Superior temporal gyrus (tissue), 1 donor: ENCODE measurements around the gene ACTN2.

Source experiments
- DNase-seq: peaks from one replicate; pipeline ENCODE4 v3.0.0-alpha.2; 2016; ENCODE audit errors: extremely low spot score

ACTN2 gene

GRCh38 chr1:236691348-236691747 is 5.0 kb downstream of the ACTN2 start:
- DNase-seq: no peak

- no peak for DNase-seq
Observed at GRCh38 chr1:236692128-236692527, 5.8 kb downstream of the ACTN2 start.

GRCh38 chr1:236692742-236693141 is 6.4 kb downstream of the ACTN2 start:
- no peak for DNase-seq

GRCh38 chr1:236699366-236699765 is 13.1 kb downstream of the ACTN2 start:
- DNase-seq: no peak

- DNase-seq: no peak
Observed at GRCh38 chr1:236700903-236701302, 14.6 kb downstream of the ACTN2 start.

- no peak for DNase-seq
Observed at GRCh38 chr1:236701782-236702181, 15.5 kb downstream of the ACTN2 start.

- no peak for DNase-seq
Observed at GRCh38 chr1:236702791-236703394, 16.6 kb downstream of the ACTN2 start.

- DNase-seq: no peak
Observed at GRCh38 chr1:236705771-236706170, 19.5 kb downstream of the ACTN2 start.

GRCh38 chr1:236706183-236706582 is 19.9 kb downstream of the ACTN2 start:
- DNase-seq: no peak

- DNase-seq: no peak
Observed at GRCh38 chr1:236710328-236710892, 24.1 kb downstream of the ACTN2 start.

- peak; percentile 80 for DNase-seq
Observed at GRCh38 chr1:236716160-236716559, 29.9 kb downstream of the ACTN2 start.

GRCh38 chr1:236717811-236718210 is 31.5 kb downstream of the ACTN2 start:
- no peak for DNase-seq

- DNase-seq: no peak
Observed at GRCh38 chr1:236718328-236718727, 32.0 kb downstream of the ACTN2 start.

- no peak for DNase-seq
Observed at GRCh38 chr1:236720206-236720605, 33.9 kb downstream of the ACTN2 start.

GRCh38 chr1:236720611-236721010 is 34.3 kb downstream of the ACTN2 start:
- no peak for DNase-seq

- DNase-seq: no peak
Observed at GRCh38 chr1:236724049-236724448, 37.8 kb downstream of the ACTN2 start.

GRCh38 chr1:236724506-236724905 is 38.2 kb downstream of the ACTN2 start:
- no peak for DNase-seq

- no peak for DNase-seq
Observed at GRCh38 chr1:236725668-236726067, 39.4 kb downstream of the ACTN2 start.

GRCh38 chr1:236727521-236727920 is 41.2 kb downstream of the ACTN2 start:
- DNase-seq: no peak

GRCh38 chr1:236728752-236729151 is 42.5 kb downstream of the ACTN2 start:
- no peak for DNase-seq

GRCh38 chr1:236733653-236734052 is 47.4 kb downstream of the ACTN2 start:
- no peak for DNase-seq

GRCh38 chr1:236734141-236734765 is 48.0 kb downstream of the ACTN2 start:
- no peak for DNase-seq

GRCh38 chr1:236736761-236737160 is 50.5 kb downstream of the ACTN2 start:
- DNase-seq: no peak

- no peak for DNase-seq
Observed at GRCh38 chr1:236741753-236742152, 55.5 kb downstream of the ACTN2 start.
